T1000 (cell line): Measurements from ENCODE around the gene MON1A.
"Not testable (repeated sequence)": the region's sequence is repeated elsewhere in the genome, so short reads cannot be mapped to it uniquely, and the experiment has no call there.

Source experiments
- DNase-seq: peaks from one replicate; lab custom pipeline; 2025; ENCODE audit warnings: mixed read lengths; lab: John Stamatoyannopoulos, UW

Gene MON1A

DNA sequence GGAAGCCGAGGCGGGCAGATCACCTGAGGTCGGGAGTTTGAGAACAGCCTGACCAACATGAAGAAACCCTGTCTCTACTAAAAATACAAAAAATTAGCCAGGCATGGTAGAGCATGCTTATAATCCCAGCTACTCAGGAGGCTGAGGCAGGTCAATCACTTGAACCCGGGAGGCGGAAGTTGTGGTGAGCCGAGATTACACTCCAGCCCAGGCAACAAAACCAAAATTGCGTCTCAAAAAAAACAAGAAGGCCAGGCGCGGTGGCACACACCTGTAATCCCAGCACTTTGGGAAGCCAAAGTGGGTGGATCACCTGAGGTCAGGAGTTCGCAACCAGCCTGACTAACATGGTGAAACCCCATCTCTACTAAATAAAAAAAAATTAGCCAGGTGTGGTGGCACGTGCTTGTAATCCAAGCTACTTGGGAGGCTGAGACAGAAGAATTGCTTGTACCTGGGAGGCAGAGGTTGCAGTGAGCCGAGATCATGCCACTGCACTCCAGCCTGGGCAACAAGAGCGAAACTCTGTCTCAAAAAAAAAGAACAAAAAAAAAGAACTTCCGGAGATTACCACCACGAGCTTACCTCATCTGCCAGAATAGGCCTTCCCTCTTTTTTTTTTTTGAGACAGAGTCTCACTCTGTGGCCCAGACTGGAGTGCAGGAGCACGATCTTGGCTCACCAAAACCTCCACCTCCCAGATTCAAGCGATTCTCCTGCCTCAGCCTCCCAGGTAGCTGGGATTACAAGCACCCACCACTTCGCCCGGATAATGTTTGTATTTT, 11.6 kb downstream of the MON1A start:
- DNase-seq, result not testable (repeated sequence)

DNA sequence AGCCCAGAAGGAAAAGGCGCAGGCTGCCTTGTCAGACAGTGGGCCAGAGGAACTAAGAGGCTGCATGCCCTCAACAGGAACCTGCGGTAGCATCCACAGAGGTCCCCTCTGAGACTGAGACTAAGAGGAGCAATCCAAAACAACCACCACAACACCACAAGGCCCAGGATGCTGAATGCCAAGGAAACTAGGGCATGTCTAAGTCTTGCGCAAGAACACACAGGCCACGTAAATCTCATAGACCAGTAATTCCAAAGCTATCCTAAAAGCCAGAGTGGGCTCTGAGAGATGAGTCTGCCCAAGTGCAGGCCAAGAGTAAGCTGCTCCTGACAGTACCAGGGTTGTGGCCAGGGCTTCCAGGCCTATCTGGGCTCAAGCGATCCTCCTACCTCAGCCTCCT, 12.9 kb downstream of the MON1A start:
- no peak for DNase-seq

DNA sequence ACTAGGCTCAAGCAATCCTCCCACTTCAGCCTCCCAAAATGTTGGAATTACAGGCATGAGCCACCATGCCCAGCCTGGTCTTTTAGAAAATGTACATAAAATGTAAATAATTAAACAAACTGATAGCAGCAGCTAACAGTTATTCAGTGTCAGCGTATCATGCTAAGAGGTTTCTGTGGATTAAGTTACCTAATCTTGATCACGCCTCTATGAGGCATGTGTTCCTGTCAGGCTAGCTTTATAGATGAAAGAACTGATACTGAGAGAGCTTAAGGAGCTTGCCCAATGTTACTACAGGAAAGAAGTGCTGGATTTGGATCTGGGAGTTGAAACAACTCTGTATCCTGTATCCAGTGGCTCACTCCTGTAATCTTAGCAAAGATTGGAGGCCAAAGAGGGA, 14.7 kb downstream of the MON1A start:
- no peak for DNase-seq

DNA sequence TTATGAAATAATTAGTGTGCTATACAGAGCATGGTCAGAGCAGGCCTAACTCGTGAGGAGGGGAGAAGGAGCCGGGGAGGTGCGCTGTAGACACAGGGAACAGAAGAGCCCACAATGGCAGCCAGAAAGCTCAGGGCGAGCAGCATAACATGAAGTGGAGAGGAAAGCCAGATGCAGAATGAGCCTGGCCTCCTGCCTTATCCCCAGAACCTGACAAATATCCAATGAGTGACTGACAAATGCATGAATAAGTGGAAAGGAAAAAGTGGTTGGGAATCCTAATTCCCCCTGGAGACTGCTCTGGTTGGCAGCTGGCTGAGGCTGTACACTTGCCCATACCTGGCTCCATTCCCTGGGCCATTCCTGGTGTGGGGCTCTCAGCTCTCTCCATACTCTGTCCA, 16.7 kb downstream of the MON1A start:
- DNase-seq, result no peak

DNA sequence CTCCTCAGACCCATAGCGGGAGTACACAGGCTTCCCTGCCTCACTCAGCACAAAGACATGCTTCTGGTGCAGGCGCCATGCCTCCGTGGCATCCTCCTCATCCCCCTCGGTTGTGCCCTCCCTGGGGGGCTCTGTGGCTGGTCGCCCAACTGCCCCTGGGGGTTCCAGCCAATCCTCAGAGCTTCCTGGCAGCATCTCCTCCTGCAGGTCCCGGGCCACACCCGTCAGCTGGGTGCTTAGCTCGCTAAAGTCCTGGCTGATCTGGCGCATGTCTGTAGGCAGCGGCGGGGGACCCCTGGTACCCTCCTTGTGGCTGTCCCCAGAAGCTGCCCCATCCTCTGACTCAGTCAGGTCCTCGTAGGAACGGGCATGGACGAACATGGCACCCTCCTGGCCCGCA, 18.0 kb downstream of the MON1A start:
- DNase-seq, result no peak

DNA sequence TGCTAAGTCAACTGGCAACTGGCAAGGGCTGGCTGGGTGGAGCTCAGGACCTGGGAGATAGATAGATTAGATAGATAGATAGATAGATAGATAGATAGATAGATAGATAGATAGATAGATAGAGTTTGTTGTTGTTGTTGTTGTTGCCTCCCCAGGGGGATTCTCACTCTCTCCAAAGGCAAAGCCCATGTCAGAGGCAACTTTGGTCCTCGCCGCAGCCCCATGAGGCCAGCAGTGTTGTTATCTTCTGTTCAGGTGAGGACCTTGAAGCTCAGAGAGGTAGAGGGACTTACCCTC, 18.5 kb downstream of the MON1A start:
- no peak for DNase-seq

DNA sequence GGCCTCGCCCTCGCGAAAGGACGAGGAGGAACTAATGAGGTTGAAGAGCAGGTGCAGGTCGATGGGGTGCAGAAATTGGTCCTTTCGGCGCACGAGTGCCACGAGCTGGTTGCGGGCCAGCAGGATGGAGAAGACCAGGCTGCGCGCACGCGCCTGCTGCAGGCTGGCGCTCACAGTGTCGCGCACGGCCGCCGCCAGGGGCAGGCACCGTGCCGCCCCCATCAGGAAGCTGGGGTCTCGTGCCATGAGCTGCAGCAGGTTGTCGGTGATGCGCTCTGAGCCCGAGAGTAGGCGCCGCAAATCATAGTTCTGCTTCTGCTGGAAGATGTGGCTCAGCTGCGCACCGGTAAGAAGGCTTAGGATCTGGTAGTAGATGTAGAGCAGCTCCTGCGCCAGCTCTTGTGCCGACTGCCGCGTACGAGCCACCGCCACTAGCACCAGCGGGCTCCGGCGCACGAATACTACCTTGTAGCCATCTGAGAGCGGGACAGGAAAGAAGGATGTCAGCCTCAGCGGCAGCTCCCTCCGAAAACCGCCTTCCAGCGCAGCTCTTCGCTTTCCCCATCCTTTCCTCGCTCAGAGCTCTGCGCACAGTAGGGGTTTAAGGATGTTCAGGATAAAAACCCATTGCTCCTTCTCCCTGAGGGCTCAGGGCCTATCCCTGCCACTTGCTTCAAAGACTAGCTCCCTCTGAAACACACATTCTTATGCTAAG, 19.0 kb downstream of the MON1A start:
- DNase-seq, result no peak

DNA sequence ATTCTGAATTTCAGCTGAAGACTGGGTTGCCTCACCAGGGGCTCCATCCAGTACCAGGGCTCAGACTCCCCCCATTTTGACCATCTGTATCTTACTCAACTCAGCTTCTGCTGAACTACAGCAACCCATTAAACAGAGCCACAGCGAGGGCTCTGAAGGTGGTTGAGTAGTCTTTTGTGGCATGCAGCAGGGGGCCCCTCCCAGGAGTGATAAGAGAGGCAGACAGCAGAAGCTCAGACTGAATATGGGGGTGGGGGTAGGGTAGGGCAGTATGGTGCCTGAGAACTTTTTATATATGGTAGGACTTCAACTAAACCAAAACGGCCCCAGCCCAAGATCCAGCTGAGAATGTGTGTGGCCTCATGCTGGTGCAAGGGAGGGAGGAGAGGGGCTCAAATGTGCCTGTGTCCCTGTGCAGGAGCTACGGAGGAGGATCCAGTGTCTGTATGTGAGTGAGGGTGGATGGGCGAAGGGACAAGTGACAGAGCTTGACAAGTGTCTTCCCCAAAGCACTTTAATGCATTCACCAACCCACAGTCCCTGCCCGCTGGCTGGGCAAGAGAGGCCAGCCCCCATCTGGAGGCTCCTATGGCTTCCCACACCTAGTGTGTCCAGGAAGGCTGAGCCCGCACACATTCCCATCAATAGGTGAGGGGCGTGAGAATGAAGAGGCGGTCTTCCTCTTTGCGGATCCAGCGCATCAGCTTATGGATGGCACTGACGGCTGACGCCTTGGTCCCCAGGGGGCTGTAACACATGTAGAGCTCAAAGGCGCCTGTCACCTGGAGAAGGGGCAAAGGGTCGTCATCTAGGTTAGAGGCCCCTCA, 21.0 kb downstream of the MON1A start:
- no peak for DNase-seq

DNA sequence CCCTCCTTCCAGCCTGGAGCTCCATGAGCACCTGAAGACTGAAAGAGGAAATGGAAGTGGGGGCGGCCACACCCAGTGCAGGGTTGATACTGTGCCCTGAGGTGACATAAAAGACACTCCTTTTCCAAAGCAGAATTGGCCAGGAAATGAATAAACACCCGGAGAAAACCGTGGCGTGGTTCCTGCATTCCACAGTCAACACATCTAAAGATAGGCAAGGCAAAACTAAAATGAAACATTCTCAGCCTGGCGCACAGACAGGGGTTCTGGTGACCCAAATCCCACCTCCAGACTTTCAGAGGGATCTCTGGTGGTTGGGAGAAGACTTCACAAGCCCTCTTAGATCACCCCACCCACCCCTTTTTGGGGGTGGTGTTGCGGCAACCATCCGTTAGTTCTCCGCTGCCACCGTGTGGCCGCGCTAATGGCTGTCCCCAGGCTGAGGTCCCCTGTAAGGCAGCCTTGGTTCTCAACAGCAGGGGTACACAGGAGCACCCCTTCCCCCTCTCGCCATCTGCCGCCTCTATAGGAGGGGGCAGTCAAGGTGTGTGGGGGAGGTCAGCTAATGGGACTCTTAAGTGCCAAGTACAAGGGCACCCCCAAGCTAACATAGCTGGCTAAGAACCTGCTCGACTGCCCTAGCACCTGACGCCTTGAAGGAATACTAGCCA, 23.4 kb downstream of the MON1A start:
- DNase-seq, result no peak

DNA sequence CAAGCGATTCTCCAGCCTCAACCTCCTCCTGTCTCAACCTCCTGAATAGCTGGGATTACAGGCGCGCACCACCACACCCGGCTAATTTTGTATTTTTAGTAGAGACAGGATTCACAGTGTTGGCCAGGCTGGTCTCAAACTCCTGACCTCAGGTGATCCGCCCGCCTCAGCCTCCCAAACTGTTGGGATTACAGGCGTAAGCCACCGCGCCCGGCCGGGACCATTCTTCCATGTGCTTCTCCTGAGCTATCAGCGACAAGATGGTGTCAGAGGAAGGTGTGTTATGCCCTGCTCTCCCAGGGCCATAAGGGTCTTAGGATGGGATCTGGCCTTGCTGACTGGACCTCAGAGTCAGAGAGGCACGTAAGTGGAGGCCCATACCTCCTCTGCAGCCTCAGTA, 25.2 kb downstream of the MON1A start:
- DNase-seq, result not testable (repeated sequence)

DNA sequence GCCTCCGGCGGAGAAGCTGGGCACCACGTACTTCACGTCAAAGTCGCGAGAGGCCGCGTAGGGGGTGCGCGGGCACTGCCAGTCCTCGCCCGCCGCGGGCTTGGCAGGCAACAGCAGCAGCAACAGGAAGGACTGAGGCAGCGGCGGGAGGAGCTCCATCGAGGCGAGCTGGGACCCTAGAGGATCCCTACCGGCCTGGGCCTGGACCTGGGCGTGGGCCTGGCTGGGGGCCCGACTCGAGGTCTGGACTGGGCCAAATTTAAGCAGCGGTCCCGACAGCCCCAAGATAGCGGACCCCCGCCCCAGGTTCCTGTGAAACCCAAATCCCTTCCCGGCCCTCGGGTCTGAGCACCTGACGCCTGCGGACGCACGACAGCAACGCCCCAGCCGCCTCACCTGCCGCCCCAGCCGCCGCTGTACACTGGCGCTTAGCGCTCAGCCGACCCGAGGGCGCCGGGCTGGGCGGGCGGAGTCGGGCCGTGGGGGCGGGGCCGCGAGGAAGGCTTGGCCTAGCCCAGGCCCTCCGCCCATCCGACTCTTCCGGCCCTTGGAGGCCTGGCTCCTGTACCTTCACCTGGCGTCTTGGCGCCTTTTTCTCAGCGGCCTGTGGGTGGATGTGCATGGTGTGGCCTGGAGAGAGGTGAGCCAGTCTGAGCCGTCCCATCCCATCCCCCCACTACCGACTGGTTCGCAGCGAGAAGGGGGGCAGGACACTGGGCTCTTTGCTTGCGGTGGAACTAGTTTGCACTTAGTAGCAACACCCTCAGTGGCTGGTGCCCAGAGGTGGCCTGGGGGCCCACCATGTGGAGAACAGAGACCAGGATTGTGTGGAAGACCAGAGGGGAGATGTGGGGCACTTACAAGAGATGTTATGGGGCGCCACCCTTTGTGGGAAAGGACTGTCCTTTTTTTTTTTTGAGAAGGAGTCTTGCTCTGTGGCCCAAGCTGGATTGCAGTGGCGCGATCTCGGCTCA, 25.9 kb downstream of the MON1A start, which contains the start of gene MST1R:
Gene MST1R, minus strand, starts transcription at position 423 of the 974 bp plus-strand sequence. Its CDS starts 264 bp downstream, at position 159.
- DNase-seq, result no peak

DNA sequence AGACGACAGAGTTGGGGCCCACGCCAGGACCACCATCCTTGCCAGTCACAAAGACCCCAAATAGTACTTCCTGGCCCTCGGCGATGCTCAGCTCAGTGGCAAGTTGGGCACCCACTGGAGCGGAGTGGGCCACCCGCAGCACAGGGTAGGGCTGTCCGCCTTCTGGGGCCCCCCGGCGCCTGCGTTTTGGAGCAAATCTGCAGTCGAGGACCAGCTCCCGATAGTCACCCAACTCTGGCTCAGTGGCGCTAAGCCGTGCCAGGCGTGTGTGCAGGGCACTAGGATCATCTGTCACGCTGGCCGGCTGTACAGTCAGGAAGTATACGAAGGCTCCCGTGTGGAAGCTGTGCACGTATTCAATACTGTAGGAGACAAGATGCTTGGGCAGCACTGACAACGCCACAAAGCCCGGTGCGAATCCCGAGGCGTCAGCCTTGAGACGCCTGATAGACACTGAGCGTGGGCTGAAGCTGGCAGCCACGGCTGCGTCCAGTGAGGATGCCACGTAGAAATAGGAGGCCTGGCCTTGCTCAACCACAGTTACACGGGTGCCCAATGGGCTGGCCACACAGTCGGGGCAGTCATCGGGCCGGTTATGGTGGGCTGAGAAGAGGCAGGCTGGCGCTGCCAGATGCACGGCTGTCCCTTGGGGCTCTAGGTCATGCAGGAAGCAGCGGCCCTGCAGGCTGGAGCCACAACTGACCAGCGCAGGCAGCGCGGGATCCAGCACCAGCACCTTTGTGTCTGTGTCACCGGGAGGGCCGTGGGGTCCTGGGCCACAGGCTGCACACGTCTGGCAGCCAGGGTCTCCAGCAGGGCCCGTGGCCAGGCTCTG, 26.9 kb downstream of the MON1A start:
- no peak for DNase-seq

DNA sequence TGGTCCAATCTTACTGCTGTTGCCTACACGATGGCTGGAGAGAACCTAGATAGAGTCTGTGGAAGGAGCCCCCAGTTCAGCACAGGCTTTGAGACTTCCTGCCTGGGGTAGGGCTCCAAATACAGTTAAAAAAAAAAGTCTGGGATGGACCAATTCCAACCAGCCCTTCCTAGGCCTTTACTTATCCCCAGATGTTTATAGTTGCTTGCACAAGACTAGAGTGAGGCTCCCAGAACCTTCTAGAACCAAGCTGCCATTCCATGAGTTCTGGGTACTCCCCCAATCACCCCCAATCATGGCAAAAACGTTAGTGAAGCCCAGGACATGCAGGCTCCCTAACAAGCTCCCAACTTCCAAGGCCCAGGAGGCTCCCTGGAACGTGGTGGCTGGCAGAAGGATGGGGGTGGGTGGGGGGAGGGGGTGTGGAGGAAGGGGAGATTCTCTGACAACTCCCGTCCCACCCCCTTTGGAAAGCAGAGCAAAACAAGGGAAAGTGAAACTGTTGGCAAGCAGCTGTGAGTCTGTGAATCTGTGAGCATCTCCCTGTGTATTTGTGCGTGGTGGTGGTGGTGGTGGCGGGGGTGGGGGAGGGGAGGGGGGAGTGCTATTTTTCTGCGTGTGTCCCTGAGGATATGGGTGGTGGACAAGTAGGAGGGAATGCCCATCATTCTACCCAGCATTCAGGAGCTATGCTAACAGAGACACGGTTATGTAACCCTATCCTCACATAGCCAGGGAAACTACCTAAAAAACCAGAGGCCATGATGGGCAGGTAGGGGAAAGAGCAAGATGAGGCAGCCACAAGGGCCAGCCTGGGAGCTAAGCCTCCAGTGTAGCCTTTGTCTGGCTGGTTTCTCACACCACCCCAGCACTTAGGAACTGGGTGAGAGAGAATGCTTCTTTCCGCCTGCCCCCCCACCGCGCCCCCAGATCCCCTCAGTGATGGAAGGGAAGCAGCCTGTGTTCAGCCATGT, 28.0 kb downstream of the MON1A start:
- no peak for DNase-seq

DNA sequence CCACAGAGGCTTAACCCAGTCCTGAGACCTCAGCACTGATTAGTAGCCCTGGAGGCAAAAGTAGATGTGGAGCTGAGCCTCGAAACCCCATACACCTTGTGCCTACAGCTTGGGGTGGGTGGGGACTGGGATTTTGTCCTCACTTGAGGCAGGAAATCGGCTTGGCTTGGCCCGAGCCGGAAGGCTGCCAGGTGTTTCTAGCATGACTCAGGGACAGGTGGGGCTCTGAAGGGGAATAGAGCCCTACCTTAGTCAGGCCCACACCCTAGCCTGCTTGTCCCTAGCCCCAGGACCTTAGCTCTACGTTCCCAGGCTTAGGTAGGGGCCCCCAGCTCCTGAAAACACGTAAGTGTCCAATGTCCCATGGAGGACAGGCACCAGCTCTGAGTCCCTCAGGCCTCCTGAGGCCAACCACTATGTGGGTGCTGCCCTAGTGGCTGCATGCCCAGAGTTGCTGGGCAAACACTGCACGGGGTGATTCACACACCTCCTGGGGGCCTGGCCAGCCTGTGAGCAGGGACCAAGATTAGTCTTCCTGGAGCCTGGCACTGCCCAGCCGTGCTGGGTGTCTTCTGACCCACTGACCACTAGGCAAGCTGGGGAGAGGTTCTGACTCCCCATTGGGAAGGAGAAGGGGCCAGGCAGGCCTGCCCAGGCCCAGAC, 29.0 kb downstream of the MON1A start:
- DNase-seq, result peak; percentile 72

DNA sequence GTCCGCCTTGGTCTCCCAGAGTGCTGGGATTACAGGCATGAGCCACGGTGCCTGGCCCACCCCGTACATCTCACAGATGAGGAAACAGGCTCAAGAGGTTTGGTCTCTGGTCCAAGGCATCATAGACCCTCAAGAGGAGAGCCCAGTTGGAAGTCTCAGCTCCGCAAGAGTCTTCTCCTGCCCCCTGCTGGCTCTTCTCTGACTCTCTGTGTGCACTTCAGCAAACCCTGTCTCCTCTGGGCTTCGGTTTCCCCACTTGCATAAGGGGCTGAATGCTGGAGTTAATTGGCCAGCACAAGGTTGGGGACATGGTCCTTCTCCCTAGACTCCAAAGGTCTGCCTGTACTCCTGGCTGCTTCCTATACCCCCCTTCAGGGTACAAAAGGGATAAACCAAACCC, 29.8 kb downstream of the MON1A start:
- no peak for DNase-seq

DNA sequence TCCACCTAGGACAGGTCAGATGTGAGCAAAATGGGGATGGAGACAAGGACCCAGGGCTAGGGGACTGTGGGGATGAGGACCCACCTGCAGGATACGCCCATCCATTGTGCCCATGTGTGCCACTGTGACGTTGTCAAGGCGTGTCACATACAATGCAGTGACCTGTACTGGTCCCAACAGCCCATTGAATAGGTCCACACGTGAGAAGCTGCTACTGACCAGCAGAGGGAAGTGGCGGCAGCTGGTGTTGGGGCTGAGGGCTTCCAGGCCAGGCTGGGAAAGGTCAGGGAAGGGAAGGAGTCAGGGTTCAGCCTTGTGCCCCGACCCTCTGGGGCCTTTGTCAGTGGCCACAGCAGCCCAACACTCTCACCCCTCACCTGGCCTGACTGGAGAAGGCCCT, 30.6 kb downstream of the MON1A start:
- no peak for DNase-seq

DNA sequence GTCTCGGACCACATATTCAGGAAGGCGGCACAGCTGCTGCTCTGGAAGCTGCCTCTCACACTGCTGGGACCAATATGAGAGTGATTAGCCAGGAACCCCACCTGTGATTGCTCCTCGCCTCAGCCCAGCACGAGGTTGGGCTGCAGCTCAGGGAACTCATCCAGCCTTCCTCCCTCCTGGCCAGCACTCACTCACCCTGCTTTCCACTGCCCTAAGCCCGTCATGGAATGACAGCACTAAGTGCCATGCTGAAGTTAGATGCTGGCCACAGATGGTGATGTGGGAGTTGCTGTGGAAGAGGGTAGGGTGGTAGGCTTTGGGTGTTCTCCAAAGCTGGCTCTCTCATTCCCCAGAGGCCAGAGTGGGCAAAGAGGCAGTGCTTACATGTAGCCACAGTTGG, 33.3 kb downstream of the MON1A start:
- no peak for DNase-seq

DNA sequence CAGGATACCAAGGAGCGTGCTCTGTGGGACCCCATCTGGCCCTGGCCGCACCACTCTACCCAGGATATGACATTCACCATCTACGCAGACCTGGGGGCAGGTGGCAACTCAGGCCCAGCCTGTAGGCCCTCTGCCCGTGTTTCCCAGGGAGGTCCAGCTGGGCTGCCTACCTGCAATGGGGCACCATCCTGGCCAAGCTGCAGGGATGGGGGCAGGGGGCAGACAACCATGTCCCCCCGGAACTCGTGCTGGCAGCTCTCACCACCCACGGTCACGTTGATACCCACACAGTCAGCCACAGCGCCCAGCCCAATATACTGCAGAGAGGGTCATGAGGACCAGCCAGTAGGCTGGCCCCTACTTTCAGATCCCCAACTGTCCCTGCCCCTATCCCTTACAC, 33.8 kb downstream of the MON1A start:
- DNase-seq, result no peak
